Gastroesophageal sphincter (tissue), 4 donors: ENCODE data around the gene PARD3B. TPM values are rescaled to one million over a fixed set of nuclear protein-coding genes. Genes with fewer than 3 reads are reported as not detected.
A peak's percentile ranks its signal among the peaks of the same experiment; 100 is the strongest.

Experiments used
- ATAC-seq: fragments of 150-250 bp; one replicate; pipeline ENCODE4 v1.9.1; 2016; ENCODE audit warnings: mild to moderate bottlenecking, moderate library complexity
- H3K27ac ChIP-seq, 4 donors: fragments of 200-600 bp; sonication (generic) in 3 of 4; 1 replicate in 3 of 4; 2 replicates in 1 of 4; pipeline ENCODE4 v1.5.1; 2016 to 2019
- H3K27me3 ChIP-seq: fragments of 200-600 bp; sonication (generic); one replicate; pipeline ENCODE4 v1.5.1; 2019
- H3K36me3 ChIP-seq, 2 donors: fragments of 200-600 bp; sonication (generic); one replicate each; pipeline ENCODE4 v1.5.1; 2019; ENCODE audit warnings: control low read depth in 1 of 2
- H3K4me1 ChIP-seq, 3 donors: fragments of 200-600 bp; sonication (generic); 1 replicate in 2 of 3; 2 replicates in 1 of 3; pipeline ENCODE4 v1.5.1; 2016 to 2019; ENCODE audit warnings: control low read depth in 2 of 3
- H3K4me3 ChIP-seq, 2 donors: fragments of 200-600 bp; sonication (generic); one replicate each; pipeline ENCODE4 v1.5.1; 2019; ENCODE audit warnings: mild to moderate bottlenecking in 1 of 2, moderate library complexity in 1 of 2
- H3K9me3 ChIP-seq, 3 donors: fragments of 200-600 bp; sonication (generic); one replicate each; pipeline ENCODE4 v1.5.1; 2017 to 2019; ENCODE audit warnings: control low read depth in 2 of 3
- CTCF ChIP-seq, 4 experiments: fragments of 200-600 bp in 2 of 4; fragments of 450-650 bp in 2 of 4; sonication (generic) in 1 of 4; IDR thresholded peaks; one replicate each; pipeline ENCODE4 v1.5.1; 2017 to 2019; ENCODE audit warnings: antibody characterized with exemption in 4 of 4, mild to moderate bottlenecking in 2 of 4, moderate library complexity in 2 of 4
- EP300 ChIP-seq: sonication (generic); formaldehyde crosslinking; IDR thresholded peaks from one replicate; pipeline ENCODE4 v1.6.1; 2017; ENCODE audit warnings: antibody characterized with exemption, mild to moderate bottlenecking
- POLR2A ChIP-seq, 2 donors: fragments of 450-650 bp; IDR thresholded peaks; one replicate each; pipeline ENCODE4 v1.6.1; 2017; ENCODE audit warnings: antibody characterized with exemption in 2 of 2, mild to moderate bottlenecking in 2 of 2, moderate library complexity in 1 of 2
- POLR2AphosphoS5 ChIP-seq: sonication (generic); formaldehyde crosslinking; IDR thresholded peaks from one replicate; pipeline ENCODE4 v1.6.1; 2017; ENCODE audit warnings: antibody characterized with exemption
- WGBS, 2 donors: methylation state at CpG; one replicate each; pipeline ENCODE4 v1.1.5; 2018; ENCODE audit warnings: low coverage in 1 of 2; 5-methylcytosine and 5-hydroxymethylcytosine counted together
- total RNA-seq, 4 donors: library from RNA; depleted of rRNA; stranded (reverse); fragments of >200 nt; gene quantifications; one replicate each; pipeline ENCODE4 v1.1.0, GENCODE V29; 2016

Gene PARD3B
- total RNA-seq, 4 donors from 2014 or later, result 29.6 to 42.2 (median 41.0) TPM

GRCh38 chr2:204539019-204539385, 6.3 kb upstream of the PARD3B start:
- Histone ChIP-seq H3K9me3 (no peaks in the 10 kb centered on the region), H3K4me1 (peaks cover 0 to 11% (median 0%) of the 10 kb centered on the region in 3 donors), H3K36me3 (no peaks in the 10 kb centered on the region), H3K27ac (no peak overlapping the region), H3K4me3 (no peak overlapping the region), H3K27me3 (no peaks in the 10 kb centered on the region)
- TF ChIP-seq POLR2A (IDR thresholded peaks at IDR 0.05), result no peak
- no peak for TF ChIP-seq POLR2AphosphoS5
- no peak for TF ChIP-seq EP300
- TF ChIP-seq CTCF (IDR thresholded peaks at IDR 0.05), result no peak
- no peak for ATAC-seq
- WGBS, 2 donors, result 100% methylated on average over 1 of the region's 1 CpG; no CpG with 5 or more reads in 1 of the 2 donors

GRCh38 chr2:204541637-204542036, 3.6 kb upstream of the PARD3B start:
- no peak for ATAC-seq
- Histone ChIP-seq H3K27ac (no peak overlapping the region), H3K4me3 (no peak overlapping the region), H3K9me3 (no peaks in the 10 kb centered on the region), H3K36me3 (no peaks in the 10 kb centered on the region), H3K4me1 (peaks cover 0 to 27% (median 4%) of the 10 kb centered on the region in 3 donors), H3K27me3 (no peaks in the 10 kb centered on the region)
- WGBS, 2 donors, result 95 to 100% methylated on average over 2 of the region's 2 CpGs
- TF ChIP-seq POLR2A (IDR thresholded peaks at IDR 0.05), result no peak
- no peak for TF ChIP-seq EP300
- no peak for TF ChIP-seq CTCF (IDR thresholded peaks at IDR 0.05)
- TF ChIP-seq POLR2AphosphoS5, result no peak

GRCh38 chr2:204542982-204543608, 2.2 kb upstream of the PARD3B start:
- no peak for ATAC-seq
- H3K4me1 ChIP-seq, result peaks cover 0 to 39% (median 4%) of the 10 kb centered on the region in 3 donors
- 73 to 90% methylated on average over 2 to 4 of the region's 4 CpGs for WGBS, 2 donors

GRCh38 chr2:204545861-204546735, 823 bp downstream of the PARD3B start:
- 0 to 50% methylated on average over 3 of the region's 45 CpGs for WGBS, 2 donors
- no peak for ATAC-seq
- H3K4me1 ChIP-seq, result peaks cover 0 to 58% (median 4%) of the 10 kb centered on the region in 3 donors

More at GRCh38 chr2:204542982-204543608, 2.2 kb upstream of the PARD3B start:
- no peak for TF ChIP-seq CTCF (IDR thresholded peaks at IDR 0.05)
- TF ChIP-seq EP300, result no peak
- TF ChIP-seq POLR2A (IDR thresholded peaks at IDR 0.05), result no peak
- TF ChIP-seq POLR2AphosphoS5, result no peak
- H3K36me3 ChIP-seq, result no peaks in the 10 kb centered on the region
- H3K27me3 ChIP-seq, result no peaks in the 10 kb centered on the region
- H3K27ac ChIP-seq, result no peak overlapping the region
- no peak overlapping the region for H3K4me3 ChIP-seq
- H3K9me3 ChIP-seq, result no peaks in the 10 kb centered on the region

More at GRCh38 chr2:204545861-204546735, 823 bp downstream of the PARD3B start:
- Histone ChIP-seq H3K4me3 (peak overlapping the region; percentile 86 to 91), H3K9me3 (no peaks in the 10 kb centered on the region), H3K36me3 (no peaks in the 10 kb centered on the region), H3K27ac (peak overlapping the region; percentile 77 to 92 (median 88)), H3K27me3 (no peaks in the 10 kb centered on the region)
- no peak for TF ChIP-seq EP300
- TF ChIP-seq CTCF (IDR thresholded peaks at IDR 0.05), result no peak
- TF ChIP-seq POLR2A (IDR thresholded peaks at IDR 0.05), result no peak
- TF ChIP-seq POLR2AphosphoS5, result no peak
